ENCODE measurements around the gene PTPN3.

DNA sequence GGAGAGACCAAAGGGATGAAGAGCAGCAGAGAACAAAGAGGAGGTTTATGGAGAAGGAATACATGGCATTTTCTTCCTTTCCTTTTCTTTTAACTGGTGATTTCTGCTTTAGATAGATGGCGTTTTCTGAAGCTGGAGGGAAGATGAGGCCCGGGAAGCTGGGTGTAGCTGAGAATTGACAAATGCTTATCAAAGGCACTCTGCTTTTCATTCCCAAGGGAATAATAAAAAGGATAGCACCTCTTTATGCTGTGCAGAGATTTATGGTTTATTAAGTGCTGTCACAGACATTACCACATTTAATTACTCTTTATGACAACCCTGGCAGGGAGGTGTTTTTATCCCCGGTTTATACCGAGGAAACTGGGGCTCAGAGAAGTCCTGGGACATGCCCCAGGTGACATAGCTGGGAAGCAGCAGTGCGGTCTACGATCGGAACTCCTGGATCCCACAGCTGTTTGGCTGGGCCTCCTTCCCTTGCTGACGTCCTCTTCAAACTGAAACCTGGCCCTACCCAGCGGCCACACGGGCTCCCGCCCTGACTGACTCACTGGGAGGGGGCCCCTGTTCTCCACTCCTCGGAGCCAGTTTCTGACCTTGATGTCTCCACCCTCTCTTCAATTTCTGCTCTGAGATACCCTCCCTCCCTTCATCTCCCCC, 169.0 kb downstream of the PTPN3 start:
- TF ChIP-seq, protein P1, sequence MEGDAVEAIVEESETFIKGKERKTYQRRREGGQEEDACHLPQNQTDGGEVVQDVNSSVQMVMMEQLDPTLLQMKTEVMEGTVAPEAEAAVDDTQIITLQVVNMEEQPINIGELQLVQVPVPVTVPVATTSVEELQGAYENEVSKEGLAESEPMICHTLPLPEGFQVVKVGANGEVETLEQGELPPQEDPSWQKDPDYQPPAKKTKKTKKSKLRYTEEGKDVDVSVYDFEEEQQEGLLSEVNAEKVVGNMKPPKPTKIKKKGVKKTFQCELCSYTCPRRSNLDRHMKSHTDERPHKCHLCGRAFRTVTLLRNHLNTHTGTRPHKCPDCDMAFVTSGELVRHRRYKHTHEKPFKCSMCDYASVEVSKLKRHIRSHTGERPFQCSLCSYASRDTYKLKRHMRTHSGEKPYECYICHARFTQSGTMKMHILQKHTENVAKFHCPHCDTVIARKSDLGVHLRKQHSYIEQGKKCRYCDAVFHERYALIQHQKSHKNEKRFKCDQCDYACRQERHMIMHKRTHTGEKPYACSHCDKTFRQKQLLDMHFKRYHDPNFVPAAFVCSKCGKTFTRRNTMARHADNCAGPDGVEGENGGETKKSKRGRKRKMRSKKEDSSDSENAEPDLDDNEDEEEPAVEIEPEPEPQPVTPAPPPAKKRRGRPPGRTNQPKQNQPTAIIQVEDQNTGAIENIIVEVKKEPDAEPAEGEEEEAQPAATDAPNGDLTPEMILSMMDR (conservative IDR thresholded peaks at IDR 0.05; ENCODE audit: low read length): no peak
- no peak for TF ChIP-seq EZH2phosphoT487 (IDR thresholded peaks at IDR 0.05; ENCODE audit: borderline replicate concordance, low read depth, low read length)
